GM12878 (cell line): ENCODE measurements around the gene LONP1. TPM values are rescaled to one million over a fixed set of nuclear protein-coding genes. Genes with fewer than 3 reads are reported as not detected.

Experiments used
- BHLHE40 ChIP-seq, 2 experiments: fragments of 450-650 bp in 1 of 2; IDR thresholded peaks; 2 replicates each; pipeline ENCODE4 v1.6.1; 2011 to 2017; ENCODE audit warnings: low read depth in 2 of 2, borderline replicate concordance in 1 of 2, improper control_type of control experiment in 1 of 2, low read length in 1 of 2, mild to moderate bottlenecking in 1 of 2
- CREB1 ChIP-seq: IDR thresholded peaks from 2 replicates; pipeline ENCODE4 v1.6.1; 2012; ENCODE audit warnings: low read depth, mild to moderate bottlenecking, inconsistent platforms
- CTCF ChIP-seq, 3 experiments: IDR thresholded peaks in 2 of 3; conservative IDR thresholded peaks in 1 of 3; 2 replicates each; pipeline ENCODE4 v1.5.1; 2011; ENCODE audit warnings: low read depth in 3 of 3, low read length in 3 of 3, mild to moderate bottlenecking in 3 of 3, control low read depth in 2 of 3, moderate library complexity in 2 of 3, inconsistent platforms in 1 of 3, mixed read lengths in 1 of 3; ENCODE audit not compliant: control insufficient read depth in 2 of 3, insufficient read depth in 1 of 3; ENCODE audit errors: extremely low read depth in 1 of 3
- ETV6 ChIP-seq, 2 experiments: fragments of 450-650 bp in 1 of 2; IDR thresholded peaks in 1 of 2; conservative IDR thresholded peaks in 1 of 2; 2 replicates each; pipeline ENCODE4 v1.6.1; 2014; ENCODE audit warnings: antibody characterized with exemption in 1 of 2, borderline replicate concordance in 1 of 2, low read depth in 1 of 2, mild to moderate bottlenecking in 1 of 2, moderate library complexity in 1 of 2
- JUNB ChIP-seq: IDR thresholded peaks from 2 replicates; pipeline ENCODE4 v1.6.1; 2016; ENCODE audit warnings: antibody characterized with exemption, mild to moderate bottlenecking
- MXI1 ChIP-seq: fragments of 150-350 bp; IDR thresholded peaks from 2 replicates; pipeline ENCODE4 v1.6.1; 2011; ENCODE audit warnings: low read depth, mild to moderate bottlenecking, inconsistent platforms, low read length, improper control_type of control experiment
- NKRF ChIP-seq: fragments of 450-650 bp; conservative IDR thresholded peaks from 2 replicates; pipeline ENCODE4 v1.6.1; 2017; ENCODE audit warnings: mild to moderate bottlenecking, moderate library complexity
- POLR2A ChIP-seq: IDR thresholded peaks from 2 replicates; pipeline ENCODE4 v1.6.1; 2011; ENCODE audit warnings: low read depth, mild to moderate bottlenecking, low read length
- POLR2AphosphoS5 ChIP-seq: IDR thresholded peaks from 2 replicates; pipeline ENCODE4 v1.6.1; 2011; ENCODE audit warnings: mild to moderate bottlenecking, low read length, inconsistent platforms
- SKIL ChIP-seq: fragments of 450-650 bp; IDR thresholded peaks from 2 replicates; pipeline ENCODE4 v1.6.1; 2017; ENCODE audit warnings: mild to moderate bottlenecking, low read depth, inconsistent platforms; ENCODE audit not compliant: poor library complexity, severe bottlenecking
- ZBTB33 ChIP-seq: fragments of 450-650 bp; IDR thresholded peaks from 2 replicates; pipeline ENCODE4 v1.6.1; 2017; ENCODE audit warnings: mild to moderate bottlenecking
- polyA plus RNA-seq, 11 experiments: library from polyadenylated mRNA; depleted of rRNA in 4 of 11; unstranded in 6 of 11; stranded (reverse) in 5 of 11; fragments of >200 nt; fragmentation: Nextera tagmentation in 4 of 11; fragmentation: Illumina TruSeq in 1 of 11; extraction: Ambion mirVana in 4 of 11; extraction: Trizol in 1 of 11; gene quantifications; 1 replicate in 1 of 11; 2 replicates in 10 of 11; pipeline versions ENCODE4 v1.2.1 to v1.2.3, GENCODE V29; 2011 to 2016; ENCODE audit warnings: inconsistent platforms in 2 of 11, missing spikeins in 2 of 11, low read depth in 1 of 11
- total RNA-seq, 4 experiments: library from RNA; depleted of rRNA in 3 of 4; stranded (reverse); fragments of >200 nt in 3 of 4; fragmentation: Illumina TruSeq in 1 of 4; extraction: Trizol in 1 of 4; gene quantifications; 2 replicates each; pipeline versions ENCODE4 v1.2.1 to v1.2.3, GENCODE V29; 2013 to 2021
- TF ChIP-seq, protein P1 (sequence below): fragments of 450-650 bp; IDR thresholded peaks from 2 replicates; pipeline ENCODE4 v1.6.1; 2016; ENCODE audit warnings: mild to moderate bottlenecking

Gene LONP1
- total and polyA plus RNA-seq, 10 of the 15 experiments (the other 5 are each of a cell fraction or from before 2014, with no cell fraction given), result 0.61 to 136 (median 59.5) TPM

DNA sequence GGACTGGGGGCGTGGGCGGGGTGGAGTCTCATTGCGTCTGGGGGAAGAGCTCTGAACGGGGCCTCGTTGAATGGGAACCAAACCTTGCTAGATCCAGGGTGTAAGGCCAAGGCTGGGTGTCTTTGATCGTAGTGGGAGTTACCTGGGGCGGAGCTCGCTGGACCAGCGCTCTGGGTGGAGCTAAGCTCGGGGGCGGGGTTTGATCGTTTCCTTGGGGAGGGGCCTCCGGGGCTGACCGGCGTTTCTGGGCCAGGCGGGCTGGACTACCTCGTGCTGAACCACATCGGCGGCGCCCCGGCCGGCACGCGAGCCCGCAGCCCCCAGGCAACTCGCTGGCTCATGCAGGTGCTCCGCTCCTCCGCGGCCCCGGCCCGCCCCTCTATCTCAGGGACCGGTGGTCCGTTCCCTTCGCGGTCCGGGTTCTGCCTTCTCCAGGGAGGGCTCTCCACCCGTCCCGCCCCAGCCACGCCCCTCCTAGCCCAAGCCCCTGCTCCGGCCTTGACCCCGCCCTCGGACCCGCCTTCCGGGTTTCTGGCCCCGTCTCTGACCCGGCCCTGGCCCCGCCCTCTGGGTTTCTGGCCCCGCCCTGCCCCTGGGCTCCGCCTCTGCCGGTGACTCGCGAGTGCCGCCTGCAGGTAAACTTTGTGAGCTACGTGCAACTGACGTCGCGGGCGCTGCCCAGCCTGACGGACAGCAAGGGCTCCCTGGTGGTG is 33.1 kb downstream of the LONP1 start (continued):
- TF ChIP-seq MXI1 (peak; percentile 30; the same call in 1 of the 2 replicates), POLR2AphosphoS5 (no peak), JUNB (no peak), CREB1 (peak; percentile 94), POLR2A (peak; percentile 60; the same call in 1 of the 2 replicates), CTCF (IDR thresholded peaks at IDR 0.05 in 2 of 3, conservative IDR thresholded peaks at IDR 0.05 in 1 of 3; ENCODE audit: control insufficient read depth in 2 of 3, extremely low read depth in 1 of 3, insufficient read depth in 1 of 3, low read depth in 3 of 3, low read length in 3 of 3) (peak; percentile 84 to 95 (median 88)), ETV6 (conservative IDR thresholded peaks at IDR 0.05 in 1 of 2, IDR thresholded peaks at IDR 0.05 in 1 of 2; ENCODE audit: borderline replicate concordance in 1 of 2, low read depth in 1 of 2) (no peak), NKRF (peak; percentile 37), SKIL (no peak), ZBTB33 (no peak), BHLHE40 (IDR thresholded peaks at IDR 0.05; ENCODE audit: borderline replicate concordance in 1 of 2, low read depth in 2 of 2, low read length in 1 of 2) (peak; percentile 25 to 88; a peak in 3 of 4 replicates)
- TF ChIP-seq, protein P1, sequence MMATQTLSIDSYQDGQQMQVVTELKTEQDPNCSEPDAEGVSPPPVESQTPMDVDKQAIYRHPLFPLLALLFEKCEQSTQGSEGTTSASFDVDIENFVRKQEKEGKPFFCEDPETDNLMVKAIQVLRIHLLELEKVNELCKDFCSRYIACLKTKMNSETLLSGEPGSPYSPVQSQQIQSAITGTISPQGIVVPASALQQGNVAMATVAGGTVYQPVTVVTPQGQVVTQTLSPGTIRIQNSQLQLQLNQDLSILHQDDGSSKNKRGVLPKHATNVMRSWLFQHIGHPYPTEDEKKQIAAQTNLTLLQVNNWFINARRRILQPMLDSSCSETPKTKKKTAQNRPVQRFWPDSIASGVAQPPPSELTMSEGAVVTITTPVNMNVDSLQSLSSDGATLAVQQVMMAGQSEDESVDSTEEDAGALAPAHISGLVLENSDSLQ, result peak; percentile 89
